GM04503 (cell line): Measurements from ENCODE around the gene AFAP1L1.
A peak's percentile ranks its signal among the peaks of the same experiment; 100 is the strongest.

Source experiments
- DNase-seq: peaks from one replicate; pipeline ENCODE4 v3.0.0-alpha.2; 2012; ENCODE audit warnings: low read depth

AFAP1L1 gene

DNA sequence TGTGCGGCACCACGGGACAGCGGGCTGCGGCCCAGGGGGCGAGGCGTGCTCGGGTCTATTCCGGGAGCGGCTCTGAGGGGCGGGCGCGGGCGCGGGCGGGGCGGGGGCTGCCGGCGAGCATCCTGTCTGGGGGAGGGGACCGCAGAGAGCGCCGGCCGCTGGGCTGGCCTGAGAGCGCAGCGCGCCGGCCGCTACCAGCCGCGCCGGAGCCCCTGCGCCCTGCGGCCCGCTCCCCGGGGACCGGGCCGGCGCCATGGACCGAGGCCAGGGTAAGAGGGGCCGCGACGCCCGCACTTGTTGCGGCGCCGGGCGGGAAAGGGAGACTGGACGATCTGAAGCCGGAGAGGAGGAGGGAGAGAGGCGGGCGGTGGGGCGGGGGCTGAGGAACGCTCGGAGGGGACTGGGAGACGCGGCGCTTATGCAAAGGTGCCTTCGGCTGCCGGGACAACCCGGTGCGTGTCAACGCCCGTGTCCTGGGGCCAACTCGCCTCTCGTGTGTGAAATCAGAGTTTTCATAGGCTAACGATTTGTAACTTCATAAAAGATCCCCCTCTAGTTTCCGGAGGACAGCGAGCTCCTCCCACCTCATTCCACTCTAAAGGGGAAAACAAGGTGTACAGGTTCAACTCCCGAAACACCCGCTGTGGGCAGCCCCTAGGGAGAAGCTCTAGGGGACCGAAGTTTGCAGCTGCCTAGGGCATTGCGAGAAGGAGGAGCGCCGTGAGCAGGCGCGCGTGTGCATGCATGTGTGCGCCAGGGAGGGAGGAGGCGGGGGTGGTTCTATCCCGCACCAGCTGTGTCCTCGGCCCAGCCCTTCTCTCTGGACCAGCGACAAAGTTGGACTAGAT, at the start of gene AFAP1L1:
Gene AFAP1L1, plus strand, starts transcription at position 144 of the 848 bp plus-strand sequence. Its CDS starts 110 bp downstream, at position 254.
- no peak for DNase-seq

DNA sequence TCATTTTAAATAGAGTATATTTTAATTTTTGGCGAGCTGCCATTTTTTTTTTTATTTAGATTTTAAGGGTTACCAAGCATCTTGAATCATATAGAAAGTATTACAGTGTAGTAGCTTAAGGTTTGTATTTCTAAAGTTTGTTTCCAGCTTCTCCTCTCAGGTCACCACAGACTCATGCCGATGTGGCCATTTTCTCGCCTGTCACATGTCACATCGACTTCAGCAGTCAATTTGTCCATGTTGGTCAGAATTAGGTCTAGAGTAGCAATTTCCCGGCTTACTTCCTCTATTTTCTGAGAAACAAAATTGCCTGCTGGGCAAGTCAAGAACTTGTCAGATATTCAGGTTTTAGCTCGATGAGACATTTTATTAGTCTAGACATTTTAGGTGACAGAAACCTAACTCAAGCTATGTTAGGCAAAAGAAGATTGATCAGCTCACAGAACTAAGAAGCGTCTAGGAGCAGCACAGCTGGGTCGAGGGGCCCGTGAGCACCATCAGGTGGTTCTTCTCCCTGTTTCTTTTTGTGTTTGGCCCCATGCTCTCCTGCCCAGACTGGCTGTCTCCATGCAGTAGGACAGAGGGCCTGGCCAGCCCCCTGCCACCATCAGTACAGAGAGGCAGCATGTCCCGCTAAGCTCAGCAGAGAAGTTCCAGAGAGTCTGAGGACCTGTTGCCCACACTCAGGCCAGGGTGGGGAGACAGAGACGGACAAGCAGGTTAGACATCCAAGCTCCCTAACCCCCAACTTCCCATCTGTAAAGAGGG, 48.4 kb upstream of the AFAP1L1 start:
- DNase-seq = no peak

DNA sequence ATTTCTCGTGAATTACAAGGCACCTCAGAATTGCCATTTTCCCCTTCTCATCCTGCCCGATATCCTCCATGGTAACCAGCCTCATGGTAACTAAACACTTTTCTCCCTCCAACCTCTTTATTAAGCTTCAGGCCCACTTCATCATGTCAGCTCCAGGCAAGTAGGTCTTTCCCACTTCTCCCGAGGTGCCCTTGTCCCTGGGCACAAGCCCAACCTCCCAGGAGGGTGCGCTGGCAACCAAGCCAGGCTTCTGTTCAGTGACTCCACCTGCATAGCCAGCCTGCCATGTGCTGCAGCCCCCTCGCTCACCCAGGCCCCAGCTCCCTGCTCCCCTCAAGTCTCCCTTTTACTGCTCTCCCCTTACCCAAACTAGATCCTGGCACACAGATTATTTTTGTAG, 47.4 kb upstream of the AFAP1L1 start:
- DNase-seq = no peak

DNA sequence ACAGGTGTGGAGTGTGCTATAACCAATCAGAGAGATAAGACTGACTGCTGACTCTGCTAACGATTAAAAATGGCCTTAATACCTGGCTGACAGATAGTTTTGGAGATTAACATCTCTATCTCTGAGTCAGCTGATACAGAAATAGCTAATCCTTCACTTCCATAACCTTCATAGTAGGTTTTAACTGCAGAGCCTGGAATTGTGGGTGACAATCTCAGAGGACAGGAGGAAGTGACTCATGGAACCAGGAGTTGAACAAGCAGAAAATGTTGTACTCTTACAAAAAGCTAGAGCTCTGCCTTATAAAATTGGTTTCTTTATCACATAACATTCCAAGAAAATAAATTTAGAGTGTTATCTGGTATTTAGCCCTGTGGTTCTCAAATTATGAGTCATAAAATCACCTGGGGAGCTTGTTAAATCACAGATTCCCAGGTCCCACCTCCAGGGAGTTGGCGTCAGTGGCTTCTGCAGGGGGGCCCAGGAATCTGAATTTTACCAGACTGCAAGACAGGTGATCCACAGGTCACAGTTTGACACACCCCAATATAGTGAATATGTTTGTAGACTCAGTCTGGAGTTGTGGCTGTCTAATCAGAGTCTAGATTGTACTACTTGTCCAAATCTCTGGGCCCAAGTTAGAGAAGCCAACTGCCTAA, 44.4 kb upstream of the AFAP1L1 start:
- peak; percentile 27 for DNase-seq

DNA sequence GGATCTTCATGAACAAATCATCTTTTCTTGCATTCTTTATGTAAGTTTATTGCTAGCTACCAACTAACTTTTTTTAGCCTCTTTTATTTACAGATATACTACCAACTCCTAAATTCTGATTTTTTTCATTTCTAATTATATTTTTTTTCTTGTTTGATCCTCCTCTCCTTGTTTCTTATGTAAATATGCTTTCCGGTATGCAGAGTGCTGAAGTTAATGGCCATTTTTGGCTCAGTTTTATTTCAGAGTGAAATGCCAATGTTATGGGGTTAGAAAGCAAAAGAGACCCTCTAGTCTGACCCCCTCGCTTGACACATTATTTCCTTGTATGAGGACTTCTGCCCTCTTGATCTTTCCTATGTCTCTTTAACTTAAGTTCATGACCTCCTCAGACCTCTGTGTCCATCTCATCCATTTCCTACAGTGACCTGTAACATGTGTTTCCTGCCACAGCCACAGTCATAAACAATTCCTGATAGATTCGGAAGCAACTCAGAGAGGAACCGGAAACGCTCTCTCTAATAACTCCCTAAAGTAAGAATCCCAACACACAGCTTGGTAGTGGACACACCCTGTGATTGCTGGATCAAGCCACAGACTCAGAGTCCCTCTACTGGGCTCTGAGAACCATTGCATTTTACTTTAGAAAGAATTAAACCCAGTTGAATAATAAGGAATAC, 42.9 kb upstream of the AFAP1L1 start:
- DNase-seq = peak; percentile 58

DNA sequence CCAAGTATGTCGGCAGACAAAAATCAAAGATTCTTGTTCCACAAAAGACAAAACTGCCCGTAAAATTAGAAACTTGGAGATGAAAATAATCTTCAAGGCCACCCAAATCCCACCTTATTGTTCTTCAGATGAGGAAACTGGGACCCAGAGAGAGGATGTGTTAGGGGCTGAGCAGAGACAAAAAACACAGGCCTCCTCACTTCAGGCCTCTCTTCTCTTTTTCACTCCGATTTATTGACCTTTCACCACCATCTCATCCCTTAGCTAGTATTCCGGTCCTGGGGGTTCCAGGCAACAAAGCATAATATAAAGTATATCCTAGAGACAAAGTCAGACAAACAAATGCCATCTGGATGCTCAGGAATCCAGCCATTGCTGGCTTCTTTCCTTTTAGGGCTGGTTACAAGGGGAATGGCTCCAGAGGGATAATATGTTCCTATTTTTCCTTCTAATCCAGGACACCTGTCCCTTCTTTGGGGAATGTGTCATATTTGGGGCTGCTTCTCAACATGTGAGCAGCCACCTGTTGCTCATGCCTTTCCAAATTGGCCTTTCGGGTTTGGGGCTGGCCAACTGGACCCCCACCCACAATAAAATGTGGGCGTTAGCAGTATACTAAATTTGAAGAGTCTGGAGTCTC, 42.2 kb upstream of the AFAP1L1 start:
- DNase-seq = no peak

DNA sequence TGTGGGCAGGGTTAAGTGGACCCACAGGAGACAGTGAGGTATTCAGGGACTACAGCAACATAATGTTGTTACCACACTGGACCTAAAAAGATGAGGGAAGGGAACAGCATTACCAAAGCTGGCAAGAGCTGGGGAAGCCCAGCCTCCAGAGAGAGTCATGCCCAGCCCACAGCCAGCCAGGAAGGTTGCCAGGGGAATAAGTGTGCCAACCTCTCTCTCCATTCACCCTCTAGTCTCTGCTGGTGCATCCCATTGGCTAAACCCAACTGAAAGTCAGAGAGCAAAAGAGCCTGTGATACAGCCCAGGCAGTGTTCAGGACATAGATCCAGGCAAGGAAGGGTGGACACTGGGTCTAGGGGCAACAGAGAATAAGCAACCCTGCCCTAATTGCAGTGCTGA, 35.8 kb upstream of the AFAP1L1 start:
- DNase-seq = no peak

DNA sequence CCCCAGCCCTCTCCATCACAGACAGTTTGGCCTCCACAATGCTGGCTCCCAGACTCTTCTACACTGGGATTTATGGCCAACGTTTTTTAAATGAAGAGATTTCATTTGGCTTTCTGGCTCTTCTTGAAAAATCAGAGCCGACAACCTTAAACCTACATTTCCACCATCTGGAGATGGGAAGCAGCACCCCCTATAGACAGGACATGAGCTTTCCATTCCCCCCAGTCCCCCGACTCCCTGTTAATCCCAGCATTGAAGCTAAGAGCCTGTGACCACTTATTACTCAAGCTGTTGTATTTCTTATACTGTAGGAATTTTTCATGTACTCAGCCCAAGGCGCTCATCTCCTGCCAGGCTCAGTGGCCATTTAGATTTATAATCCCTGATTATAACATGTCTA, 34.0 kb upstream of the AFAP1L1 start:
- no peak for DNase-seq

DNA sequence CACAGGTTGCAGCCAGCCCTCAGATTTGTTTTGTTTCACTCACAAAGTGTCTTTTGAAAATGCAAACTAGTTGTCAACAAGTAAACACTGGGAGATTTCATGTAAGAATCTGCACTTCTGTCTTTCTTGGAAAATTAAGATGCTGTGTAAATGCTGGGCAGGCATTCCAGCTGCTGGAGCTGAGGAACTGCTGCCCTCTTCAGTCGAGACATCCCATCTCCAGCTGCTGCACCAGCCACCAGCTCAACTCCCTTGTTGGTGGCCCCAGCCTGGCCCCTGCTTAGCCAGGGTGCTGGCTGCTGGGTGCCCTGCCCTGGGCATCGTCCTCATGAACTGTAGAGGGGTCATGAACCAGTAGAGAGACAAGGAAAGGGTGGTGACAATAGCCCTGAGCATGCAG, 33.1 kb upstream of the AFAP1L1 start:
- DNase-seq = no peak

DNA sequence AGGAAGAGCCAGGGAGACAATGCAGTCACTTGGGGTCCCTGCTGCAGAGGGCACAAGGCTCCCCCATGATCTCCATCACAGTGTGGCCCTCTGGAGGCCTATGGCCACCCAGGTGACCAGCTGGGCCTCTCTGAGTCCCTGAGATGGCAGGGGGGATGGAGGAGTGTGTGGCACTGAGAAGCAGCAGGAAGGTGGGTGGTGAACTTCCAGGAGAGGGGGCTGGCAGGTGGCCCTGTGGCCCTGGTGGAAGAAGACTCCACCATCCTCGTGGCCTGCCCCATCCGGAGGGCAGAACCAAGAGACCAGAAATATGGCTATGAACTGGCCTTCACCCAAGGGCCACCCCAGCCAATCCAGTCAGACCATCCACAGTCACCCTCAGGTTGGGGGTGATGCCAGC, 31.7 kb upstream of the AFAP1L1 start:
- no peak for DNase-seq

DNA sequence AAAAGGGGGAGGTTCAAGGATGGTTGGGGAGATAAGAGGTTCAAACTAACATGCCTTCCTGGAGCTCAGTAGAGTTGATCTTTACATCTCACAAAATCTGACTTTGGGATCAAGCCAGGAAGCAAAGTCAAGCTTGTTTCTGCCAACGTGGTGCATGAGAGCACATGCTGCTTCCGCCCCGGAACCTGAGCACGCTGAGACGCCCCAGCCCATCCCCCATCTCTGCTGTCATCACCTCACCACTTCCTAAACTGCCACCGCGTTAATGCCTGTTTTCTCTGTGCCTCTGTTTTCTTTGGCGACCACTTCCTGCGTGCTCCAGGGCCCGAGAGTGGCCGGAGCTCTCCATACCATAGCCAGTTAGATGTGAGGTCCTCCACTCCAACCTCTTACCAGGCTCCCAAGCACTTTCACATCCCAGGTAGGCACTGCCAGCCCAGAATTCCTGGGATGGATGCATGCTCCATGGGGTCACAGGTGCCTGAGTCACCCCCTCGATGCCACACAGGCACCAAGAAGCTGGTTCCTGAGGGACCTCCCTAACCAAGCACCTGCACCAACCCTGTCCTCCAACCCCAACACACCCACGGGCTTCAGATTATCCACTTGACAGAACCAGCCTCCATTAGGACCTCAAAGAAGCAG, 31.2 kb upstream of the AFAP1L1 start:
- DNase-seq = no peak

DNA sequence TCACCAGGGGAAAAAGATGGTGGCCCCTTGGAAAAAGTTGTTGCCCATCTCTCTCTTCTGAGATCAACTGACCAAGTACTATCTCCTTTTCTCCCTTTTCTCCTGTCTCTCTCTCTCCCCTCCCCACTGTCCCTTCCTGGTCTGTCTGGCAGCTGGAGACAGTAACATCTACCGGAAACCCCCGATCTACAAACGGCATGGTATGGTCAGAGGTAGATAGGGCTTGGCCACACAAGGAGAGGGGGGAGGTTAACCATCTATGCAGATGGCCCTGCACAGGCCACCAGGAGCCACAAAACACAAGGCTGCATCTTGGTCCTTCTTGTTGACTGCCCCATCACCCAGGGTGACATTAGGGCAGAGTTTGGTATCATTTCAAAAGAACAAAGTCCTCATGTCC, 29.3 kb upstream of the AFAP1L1 start:
- no peak for DNase-seq

DNA sequence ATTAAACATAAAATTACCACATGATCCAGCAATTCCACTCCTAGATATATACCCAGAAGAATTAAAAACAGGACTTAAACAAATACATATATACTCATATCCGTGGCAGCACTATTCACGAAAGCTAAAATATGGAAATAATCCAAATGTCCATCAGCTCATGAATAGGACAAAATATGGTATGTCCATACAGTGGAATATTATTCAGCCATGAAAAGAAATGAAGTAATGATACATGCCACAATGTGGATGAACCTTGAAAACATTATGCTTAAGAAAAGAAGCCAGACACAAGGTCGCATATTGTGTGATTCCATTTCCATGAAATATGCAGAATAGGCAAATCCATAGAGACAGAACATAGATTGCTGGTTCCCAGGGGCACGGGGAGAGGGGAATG, 24.8 kb upstream of the AFAP1L1 start:
- DNase-seq = no peak

DNA sequence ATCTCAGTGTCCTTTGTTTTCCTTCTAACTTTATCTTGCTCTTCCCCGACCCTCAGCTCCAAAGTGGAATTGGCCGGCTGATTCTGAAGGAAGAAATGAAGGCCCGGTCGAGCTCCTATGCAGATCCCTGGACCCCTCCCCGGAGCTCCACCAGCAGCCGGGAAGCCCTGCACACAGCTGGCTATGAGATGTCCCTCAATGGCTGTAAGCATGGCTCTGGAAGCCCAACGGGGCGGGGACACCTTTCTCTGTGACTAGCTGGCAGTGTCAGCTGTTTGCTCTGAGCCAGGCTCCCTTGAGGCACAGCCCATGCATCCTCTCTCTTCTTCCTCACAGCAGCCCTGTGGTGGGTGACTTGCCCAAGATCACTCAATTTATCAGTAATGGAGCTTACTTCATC, 23.9 kb upstream of the AFAP1L1 start:
- DNase-seq = no peak

DNA sequence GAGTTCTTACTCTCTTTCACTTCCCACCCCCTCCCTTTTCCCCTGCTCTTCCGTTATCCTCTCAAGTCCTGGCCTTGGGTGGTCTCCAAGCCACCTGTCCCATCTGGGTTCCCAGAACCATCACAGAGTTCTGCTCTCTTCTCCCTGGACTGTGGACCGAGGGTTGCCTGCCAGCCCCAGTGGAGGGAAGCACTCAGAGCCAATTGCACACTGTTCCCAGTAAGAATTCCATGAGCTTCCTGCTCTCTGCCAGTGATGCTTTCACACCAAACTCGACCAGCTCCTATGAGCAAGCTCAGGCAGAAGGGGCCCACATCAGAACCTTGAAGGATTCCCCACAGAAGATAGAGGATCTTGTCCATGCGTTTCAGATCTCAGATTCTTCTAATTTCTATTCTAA, 20.1 kb upstream of the AFAP1L1 start:
- no peak for DNase-seq

DNA sequence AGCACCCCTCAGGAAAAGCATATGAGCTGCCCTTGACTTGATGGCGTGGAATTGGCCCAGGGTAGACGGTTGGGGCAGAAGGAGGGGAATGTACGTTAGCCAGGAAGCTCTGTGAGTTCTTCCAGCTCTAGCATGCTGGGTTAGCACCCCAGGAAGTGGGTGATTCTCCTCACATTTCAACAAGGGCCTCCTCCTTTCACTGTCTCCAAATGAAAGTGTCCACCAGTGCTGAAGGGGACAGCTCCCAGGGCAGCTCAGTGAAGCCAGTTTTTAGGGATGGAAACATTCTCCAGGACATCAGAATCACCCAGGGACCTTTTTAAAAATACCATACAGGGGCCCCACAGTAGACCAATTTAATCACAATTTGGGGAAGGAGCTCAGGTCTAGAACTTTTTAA, 17.2 kb upstream of the AFAP1L1 start:
- no peak for DNase-seq

DNA sequence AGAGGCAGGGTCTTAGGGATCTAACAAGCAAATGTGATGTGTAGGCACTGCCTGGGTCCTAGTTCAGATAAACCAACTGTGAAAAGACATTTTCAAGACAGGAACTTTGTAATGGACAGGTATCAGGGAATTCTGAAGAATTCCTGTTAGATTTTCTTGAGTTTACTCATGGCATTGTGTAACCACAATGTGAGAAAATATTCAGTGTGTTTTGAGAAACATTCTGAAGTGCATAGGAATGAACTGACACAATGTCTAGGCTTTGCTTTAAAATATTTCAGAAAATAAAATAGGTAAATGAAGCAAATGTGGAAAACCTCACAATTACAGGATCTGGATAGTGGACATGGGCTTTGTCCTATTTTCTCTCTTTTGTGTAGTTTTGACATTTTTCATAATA, 15.2 kb upstream of the AFAP1L1 start:
- DNase-seq = no peak

DNA sequence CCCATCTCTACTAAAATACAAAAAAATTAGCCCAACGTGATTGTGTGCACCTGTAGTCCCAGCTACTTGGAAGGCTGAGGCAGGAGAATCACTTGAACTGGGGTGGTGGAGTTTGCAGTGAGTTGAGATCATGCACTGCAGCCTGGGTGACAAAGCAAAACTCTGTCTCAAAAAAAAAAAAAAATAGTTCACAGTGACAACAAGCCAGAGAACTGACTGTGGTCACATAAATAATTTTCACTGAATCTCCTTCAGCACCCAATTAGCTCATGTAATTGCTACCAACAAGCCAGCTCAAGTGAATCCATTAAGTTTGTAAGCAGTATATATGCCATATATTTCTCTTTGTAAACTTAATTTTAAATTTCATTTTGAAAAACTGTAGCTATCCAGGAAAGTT, 14.5 kb upstream of the AFAP1L1 start:
- DNase-seq = no peak

DNA sequence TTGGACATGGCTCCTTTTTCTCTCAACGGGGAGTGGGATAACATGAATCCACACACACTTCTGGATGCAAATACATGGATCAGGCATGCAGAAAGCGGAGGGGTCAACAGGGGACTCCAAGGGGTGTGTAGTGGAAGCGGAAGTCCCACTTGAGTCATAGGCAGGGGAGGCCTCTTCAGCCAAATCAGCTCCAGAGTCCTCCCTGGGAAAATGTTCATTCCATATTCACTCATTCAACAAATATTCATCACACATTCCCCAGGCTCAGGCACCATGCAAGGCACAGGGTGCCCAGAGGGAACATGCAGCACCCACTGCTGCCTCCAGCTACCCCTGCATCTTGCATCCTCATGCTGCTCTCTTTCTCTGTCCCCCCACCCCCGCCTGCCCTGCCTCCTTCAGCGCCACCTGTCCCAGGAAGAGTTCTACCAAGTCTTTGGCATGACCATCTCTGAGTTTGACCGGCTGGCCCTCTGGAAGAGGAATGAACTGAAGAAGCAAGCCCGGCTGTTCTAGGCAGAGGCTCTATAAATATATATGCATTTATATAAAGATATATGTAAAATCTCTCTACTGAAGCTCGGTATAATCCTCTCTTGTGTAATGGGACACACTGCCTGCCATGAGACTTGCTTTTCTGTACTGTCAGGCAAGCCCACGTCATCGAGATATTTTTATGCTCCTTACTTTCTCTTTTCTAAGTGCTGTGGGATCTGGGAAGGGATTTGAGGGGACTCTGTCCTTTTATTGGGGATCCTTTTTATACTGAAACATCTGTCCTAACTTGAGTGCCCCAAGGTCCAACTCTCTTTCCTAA, 13.6 kb upstream of the AFAP1L1 start:
- no peak for DNase-seq

DNA sequence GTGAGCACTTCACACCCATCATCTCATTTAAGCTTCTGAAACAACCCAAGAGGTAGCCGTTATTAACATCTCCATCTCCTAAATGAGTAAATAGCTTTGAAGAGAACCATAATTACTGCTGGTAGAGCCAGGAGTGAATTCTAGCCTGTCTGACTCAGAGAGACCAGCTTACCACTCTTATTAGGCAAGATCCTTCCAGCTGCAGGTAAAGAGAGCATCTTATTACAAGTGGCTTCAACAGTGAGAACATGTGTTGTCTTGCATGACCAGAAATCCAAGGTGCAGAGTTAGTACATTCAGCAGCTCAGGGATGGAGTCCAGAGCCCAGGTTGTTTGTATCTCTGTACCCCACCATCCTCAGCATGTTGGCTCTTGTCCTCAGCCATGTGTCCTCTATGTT, 10.9 kb upstream of the AFAP1L1 start:
- no peak for DNase-seq
